DOHH2 (cell line): ENCODE results near the gene SH3BP5.

Source experiments
- H3F3A ChIP-seq: fragments of 200-600 bp; sonication (generic), shearing (Covaris generic); 2 replicates; pipeline ENCODE4 v1.6.0; 2016; ENCODE audit warnings: antibody characterized with exemption, mild to moderate bottlenecking; ENCODE audit not compliant: control insufficient read depth, insufficient read depth
- H3K27ac ChIP-seq: fragments of 200-600 bp; sonication (generic); 2 replicates; pipeline ENCODE4 v1.5.1; 2014; ENCODE audit warnings: low read depth, mild to moderate bottlenecking, low read length, moderate library complexity
- H3K27me3 ChIP-seq: fragments of 200-600 bp; sonication (generic); 2 replicates; pipeline ENCODE4 v1.6.1; 2014; ENCODE audit warnings: mild to moderate bottlenecking, low read length, mixed read lengths; ENCODE audit not compliant: control insufficient read depth
- H3K36me3 ChIP-seq: fragments of 200-600 bp; sonication (generic); 2 replicates; pipeline ENCODE4 v1.6.1; 2014; ENCODE audit warnings: mild to moderate bottlenecking, low read length, moderate library complexity, mixed read lengths; ENCODE audit not compliant: control insufficient read depth
- H3K4me1 ChIP-seq: fragments of 200-600 bp; sonication (generic); 2 replicates; pipeline ENCODE4 v1.6.1; 2014; ENCODE audit warnings: mild to moderate bottlenecking, low read length, mixed read lengths; ENCODE audit not compliant: control insufficient read depth
- H3K4me2 ChIP-seq: fragments of 200-600 bp; sonication (generic); 2 replicates; pipeline ENCODE4 v1.6.0; 2014; ENCODE audit warnings: mild to moderate bottlenecking, low read length, moderate library complexity
- H3K4me3 ChIP-seq: fragments of 200-600 bp; sonication (generic); 2 replicates; pipeline ENCODE4 v1.5.1; 2014; ENCODE audit warnings: mild to moderate bottlenecking, low read length, mixed read lengths
- H3K79me2 ChIP-seq: fragments of 200-600 bp; sonication (generic); 2 replicates; pipeline ENCODE4 v1.6.1; 2014; ENCODE audit warnings: mild to moderate bottlenecking, low read length, mixed read lengths; ENCODE audit not compliant: control insufficient read depth
- H3K9me2 ChIP-seq: fragments of 200-600 bp; sonication (generic); replicated peaks from 2 replicates; pipeline ENCODE4 v1.6.1; 2014; ENCODE audit warnings: mild to moderate bottlenecking, low read length, mixed read lengths; ENCODE audit not compliant: control insufficient read depth
- H3K9me3 ChIP-seq: fragments of 200-600 bp; sonication (generic); 2 replicates; pipeline ENCODE4 v1.6.1; 2014; ENCODE audit warnings: antibody characterized with exemption, low read length, mixed read lengths; ENCODE audit not compliant: control insufficient read depth, insufficient read depth
- H4K20me1 ChIP-seq: fragments of 200-600 bp; sonication (generic); 2 replicates; pipeline ENCODE4 v1.6.0; 2014; ENCODE audit warnings: low read depth, mild to moderate bottlenecking, antibody characterized with exemption, low read length, moderate library complexity; ENCODE audit not compliant: control insufficient read depth, insufficient read depth
- EZH2phosphoT487 ChIP-seq: fragments of 200-600 bp; sonication (generic); IDR thresholded peaks from 2 replicates; pipeline ENCODE4 v1.6.1; 2017; ENCODE audit warnings: borderline replicate concordance, mild to moderate bottlenecking, antibody characterized with exemption, low read length, moderate library complexity, mixed read lengths
- TF ChIP-seq, protein P1 (sequence below): fragments of 200-600 bp; sonication (generic); IDR thresholded peaks from one replicate; pipeline ENCODE4 v1.5.1; 2014; ENCODE audit warnings: antibody characterized with exemption, mild to moderate bottlenecking, low read depth, low read length; ENCODE audit not compliant: poor library complexity, severe bottlenecking

SH3BP5 gene

DNA sequence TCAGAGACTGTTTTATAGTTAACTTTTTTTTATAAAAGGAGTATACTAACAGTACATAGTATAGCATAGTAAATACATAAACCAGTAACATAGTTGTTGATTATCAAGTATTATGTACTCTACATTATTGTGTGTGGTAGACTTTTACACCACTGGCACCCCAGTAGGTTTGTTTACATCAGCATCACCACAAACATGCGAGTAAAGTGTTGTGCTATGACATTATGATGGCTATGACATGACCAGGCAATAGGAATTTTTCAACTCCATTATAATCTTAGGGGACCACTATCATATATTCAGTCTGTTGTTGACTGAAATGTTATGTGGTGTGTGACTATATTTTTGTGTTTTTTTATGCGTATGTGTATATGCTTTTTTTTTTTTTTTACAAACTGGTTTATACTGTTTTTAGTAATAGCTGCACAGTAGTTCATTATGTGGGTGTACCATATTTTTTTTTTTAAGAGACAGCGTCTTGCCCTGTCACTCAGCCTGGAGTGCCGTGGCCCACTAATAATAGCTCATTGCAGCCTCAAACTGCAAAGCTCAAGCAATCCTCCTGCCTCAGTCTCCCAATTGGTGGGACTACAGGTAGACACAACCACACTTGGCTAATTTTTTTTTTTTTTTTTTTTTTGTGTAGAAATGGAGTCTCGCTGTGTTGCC, 124.4 kb downstream of the SH3BP5 start:
- Histone ChIP-seq H3K79me2 (peaks cover 62% of the 10 kb centered on the region), H3K4me2 (peak overlapping the region; percentile 89)

GRCh38 chr3:15206662-15207576, 125.5 kb downstream of the SH3BP5 start:
- Histone ChIP-seq H4K20me1 (0 out of 2 replicates have a peak, but pooled peaks cover 4% of the 10 kb centered on the region), H3K79me2 (peaks cover 56% of the 10 kb centered on the region), H3K9me3 (no peaks in the 10 kb centered on the region), H3K9me2 (no peaks in the 10 kb centered on the region), H3K4me3 (peak overlapping the region; percentile 91), H3F3A (peaks cover 14% of the 10 kb centered on the region), H3K27me3 (no peaks in the 10 kb centered on the region), H3K4me2 (peak overlapping the region; percentile 89), H3K27ac (peak overlapping the region; percentile 55), H3K4me1 (peaks cover 51% of the 10 kb centered on the region), H3K36me3 (peaks cover 45% of the 10 kb centered on the region)
- TF ChIP-seq, protein P1, sequence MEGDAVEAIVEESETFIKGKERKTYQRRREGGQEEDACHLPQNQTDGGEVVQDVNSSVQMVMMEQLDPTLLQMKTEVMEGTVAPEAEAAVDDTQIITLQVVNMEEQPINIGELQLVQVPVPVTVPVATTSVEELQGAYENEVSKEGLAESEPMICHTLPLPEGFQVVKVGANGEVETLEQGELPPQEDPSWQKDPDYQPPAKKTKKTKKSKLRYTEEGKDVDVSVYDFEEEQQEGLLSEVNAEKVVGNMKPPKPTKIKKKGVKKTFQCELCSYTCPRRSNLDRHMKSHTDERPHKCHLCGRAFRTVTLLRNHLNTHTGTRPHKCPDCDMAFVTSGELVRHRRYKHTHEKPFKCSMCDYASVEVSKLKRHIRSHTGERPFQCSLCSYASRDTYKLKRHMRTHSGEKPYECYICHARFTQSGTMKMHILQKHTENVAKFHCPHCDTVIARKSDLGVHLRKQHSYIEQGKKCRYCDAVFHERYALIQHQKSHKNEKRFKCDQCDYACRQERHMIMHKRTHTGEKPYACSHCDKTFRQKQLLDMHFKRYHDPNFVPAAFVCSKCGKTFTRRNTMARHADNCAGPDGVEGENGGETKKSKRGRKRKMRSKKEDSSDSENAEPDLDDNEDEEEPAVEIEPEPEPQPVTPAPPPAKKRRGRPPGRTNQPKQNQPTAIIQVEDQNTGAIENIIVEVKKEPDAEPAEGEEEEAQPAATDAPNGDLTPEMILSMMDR = no peak
- TF ChIP-seq EZH2phosphoT487 = no peak

More for the DNA sequence above, 124.4 kb downstream of the SH3BP5 start:
- 0 out of 2 replicates have a peak, but pooled peaks cover 4% of the 10 kb centered on the region for H4K20me1 ChIP-seq
- peak overlapping the region; percentile 91 for H3K4me3 ChIP-seq
- H3F3A ChIP-seq = peaks cover 20% of the 10 kb centered on the region
- TF ChIP-seq, protein P1 = no peak
- TF ChIP-seq EZH2phosphoT487 = no peak
- no peaks in the 10 kb centered on the region for H3K9me2 ChIP-seq
- 0 out of 2 replicates have a peak overlapping the region, but pooled peaks have one; percentile 55 for H3K27ac ChIP-seq
- H3K27me3 ChIP-seq = no peaks in the 10 kb centered on the region
- no peaks in the 10 kb centered on the region for H3K9me3 ChIP-seq
- H3K4me1 ChIP-seq = peaks cover 49% of the 10 kb centered on the region
- H3K36me3 ChIP-seq = peaks cover 55% of the 10 kb centered on the region

GRCh38 chr3:15205934-15206661, 126.3 kb downstream of the SH3BP5 start, which contains the start of gene CAPN7:
Gene CAPN7, plus strand, starts transcription at chr3:15206246. Its CDS starts 250 bp downstream, at chr3:15206496.
- Histone ChIP-seq H3K27me3 (no peaks in the 10 kb centered on the region), H3F3A (peaks cover 11% of the 10 kb centered on the region), H3K4me2 (peak within 1 kb of the TSS; percentile 89), H3K36me3 (peaks cover 37% of the 10 kb centered on the region), H3K4me1 (peaks cover 51% of the 10 kb centered on the region), H3K9me2 (no peaks in the 10 kb centered on the region), H3K27ac (peak within 1 kb of the TSS; percentile 55), H3K9me3 (no peaks in the 10 kb centered on the region), H4K20me1 (0 out of 2 replicates have a peak, but pooled peaks cover 4% of the 10 kb centered on the region), H3K4me3 (peak within 1 kb of the TSS; percentile 91), H3K79me2 (peaks cover 50% of the 10 kb centered on the region)
- no peak for TF ChIP-seq EZH2phosphoT487
- TF ChIP-seq, protein P1 = peak; percentile 45
